HG02840 (cell line): ENCODE measurements around the gene MSI2.

ENCODE experiments used
- ATAC-seq: cut with Tn5 transposase; IDR thresholded peaks from one replicate; pipeline ENCODE4 v1.9.1; 2021; ENCODE audit warnings: mild to moderate bottlenecking, moderate library complexity, moderate number of reproducible peaks; ENCODE audit not compliant: unreplicated experiment, low FRiP score

MSI2 gene

GRCh38 chr17:57582881-57583756 is 326.8 kb downstream of the MSI2 start:
- no peak for ATAC-seq

DNA sequence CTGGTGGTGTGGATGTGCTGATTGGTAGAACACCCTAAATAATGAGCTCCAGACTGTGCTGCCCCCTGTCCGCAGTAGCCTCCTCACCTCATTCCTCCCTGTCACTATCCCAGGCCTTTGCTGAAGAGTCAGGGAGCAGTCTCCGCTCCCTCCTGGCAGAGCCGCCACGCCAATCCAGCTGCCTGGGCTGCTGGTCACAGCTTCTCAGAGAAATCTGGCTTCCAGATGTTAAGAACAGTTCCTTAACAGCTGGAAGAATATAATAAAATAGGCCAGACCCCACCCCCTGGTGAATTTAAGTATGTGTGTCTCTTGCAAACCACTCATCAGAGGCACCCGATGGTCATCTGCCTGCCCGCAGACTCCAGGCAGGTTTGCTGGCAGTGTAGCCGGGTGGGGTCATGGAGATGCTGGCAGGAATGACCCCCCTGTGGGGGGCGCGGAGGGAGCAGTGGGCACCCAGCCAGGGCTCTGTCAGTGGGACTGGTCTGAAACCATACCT is 327.8 kb downstream of the MSI2 start:
- no peak for ATAC-seq

- ATAC-seq, result no peak
Measured at GRCh38 chr17:57585341-57586195, 329.2 kb downstream of the MSI2 start.

- no peak for ATAC-seq
Measured at GRCh38 chr17:57586196-57586740, 329.9 kb downstream of the MSI2 start.

GRCh38 chr17:57586742-57587141 is 330.4 kb downstream of the MSI2 start:
- ATAC-seq, result no peak

DNA sequence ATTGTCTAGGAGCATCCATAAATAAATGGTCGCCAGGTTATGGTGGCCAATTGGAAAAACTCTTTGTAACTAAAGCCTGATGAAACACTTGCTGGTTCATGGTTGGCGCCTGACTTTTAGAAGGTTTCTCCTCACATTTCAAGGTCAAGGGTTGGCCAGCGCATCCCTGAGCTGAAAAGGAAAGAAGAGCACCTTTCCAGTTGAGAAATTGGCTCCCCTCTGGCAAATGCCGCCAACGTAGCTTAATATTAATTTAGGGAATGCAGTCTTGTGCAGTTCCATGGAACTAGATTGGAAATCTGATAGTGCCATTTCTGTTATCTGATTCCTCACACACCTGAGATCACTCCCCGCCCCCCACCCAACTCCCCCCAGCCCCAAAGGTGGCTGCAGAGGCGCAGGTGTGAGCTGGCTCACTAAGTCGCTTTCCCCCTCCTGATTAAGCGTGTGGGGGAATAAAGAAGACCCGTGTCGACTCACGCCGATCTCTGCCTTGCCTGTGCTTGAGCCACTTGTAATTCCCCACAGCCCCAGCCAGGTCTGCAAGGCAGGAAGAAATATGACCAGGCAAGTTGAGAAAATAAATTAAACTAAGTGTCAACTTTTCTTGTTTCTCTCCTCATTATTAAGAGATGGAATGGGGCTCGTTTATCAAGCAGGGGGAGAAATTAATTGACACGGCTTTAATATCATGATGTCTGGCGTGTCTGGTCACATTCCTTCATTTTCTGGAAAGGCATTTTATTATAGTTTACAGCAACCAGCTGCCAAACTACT is 331.1 kb downstream of the MSI2 start:
- no peak for ATAC-seq

- ATAC-seq, result no peak
Measured at GRCh38 chr17:57588086-57588485, 331.8 kb downstream of the MSI2 start.

DNA sequence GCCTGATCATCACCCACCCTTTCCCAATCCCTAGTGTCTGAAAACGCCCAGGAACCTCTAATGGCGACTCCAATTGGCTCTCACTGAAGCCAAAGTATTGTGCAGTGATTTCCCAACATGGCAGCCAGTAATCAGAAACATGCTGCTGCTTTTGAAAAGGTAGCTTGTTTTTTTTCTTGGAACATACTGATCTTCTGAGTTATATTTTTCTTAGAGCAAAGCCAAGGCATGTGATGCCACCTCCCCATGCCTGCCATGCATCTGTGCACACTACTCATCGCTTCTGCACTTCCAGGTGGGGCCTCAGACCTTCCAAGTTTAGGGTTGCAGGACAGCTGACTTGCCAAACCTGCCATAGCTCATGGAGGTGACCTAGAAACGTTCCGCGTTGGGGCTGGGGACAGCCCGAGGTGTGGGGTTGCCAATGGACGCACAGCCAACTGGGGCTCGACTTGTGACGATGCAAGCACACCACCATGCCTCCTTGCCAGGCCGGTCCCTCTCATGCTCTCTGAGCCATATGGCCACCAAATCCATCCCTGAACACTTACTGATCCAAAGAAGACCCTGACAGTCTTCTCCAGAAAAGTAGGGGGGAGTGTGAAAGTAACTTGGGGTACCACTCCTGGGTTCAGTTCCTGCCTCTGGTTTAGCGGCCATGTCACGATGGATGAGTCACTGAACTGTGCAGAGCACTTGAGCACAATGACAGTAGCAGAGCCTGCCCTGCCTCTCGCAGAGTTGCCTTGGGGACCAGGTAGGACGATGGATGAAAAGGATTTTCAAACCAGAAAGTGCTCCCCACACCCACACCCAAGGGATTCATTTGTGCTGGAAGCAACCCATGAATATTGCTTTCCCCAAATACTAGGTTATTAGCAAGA is 333.1 kb downstream of the MSI2 start:
- ATAC-seq, result no peak

DNA sequence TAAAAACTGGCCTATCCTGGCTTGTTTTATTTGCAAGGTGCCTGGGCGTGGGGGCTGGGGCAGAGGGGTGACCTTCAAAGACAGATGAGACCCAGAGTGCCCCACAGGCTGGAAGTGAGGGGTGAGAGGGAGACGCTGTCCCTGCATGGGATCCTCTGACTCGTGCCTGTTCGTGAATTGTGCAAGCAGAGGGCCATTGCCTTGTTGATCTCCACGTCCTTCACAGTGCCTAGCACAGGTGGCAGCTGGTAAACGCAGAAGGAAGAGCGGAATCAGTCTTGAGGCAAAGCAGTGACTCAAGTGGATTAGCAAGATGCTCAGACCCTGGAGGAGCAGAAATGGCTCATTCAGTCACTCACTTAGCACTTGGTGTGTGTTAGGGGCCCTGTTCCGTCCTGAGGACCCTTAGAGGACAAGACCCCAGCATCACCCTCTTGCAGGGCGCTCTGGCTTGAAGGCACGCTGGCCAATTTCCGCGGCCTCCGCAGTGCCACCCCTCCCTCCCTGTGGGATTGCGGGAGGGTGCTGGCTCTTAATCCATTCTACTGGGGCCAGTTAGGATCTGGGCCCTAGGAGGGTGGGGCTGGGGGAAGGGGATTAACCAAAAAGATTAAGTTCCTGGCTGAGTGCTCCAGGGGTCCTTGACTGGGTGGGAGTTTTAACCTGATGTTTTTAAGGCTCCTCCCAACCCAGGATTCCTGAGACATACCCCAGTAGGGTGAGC is 337.6 kb downstream of the MSI2 start:
- no peak for ATAC-seq

DNA sequence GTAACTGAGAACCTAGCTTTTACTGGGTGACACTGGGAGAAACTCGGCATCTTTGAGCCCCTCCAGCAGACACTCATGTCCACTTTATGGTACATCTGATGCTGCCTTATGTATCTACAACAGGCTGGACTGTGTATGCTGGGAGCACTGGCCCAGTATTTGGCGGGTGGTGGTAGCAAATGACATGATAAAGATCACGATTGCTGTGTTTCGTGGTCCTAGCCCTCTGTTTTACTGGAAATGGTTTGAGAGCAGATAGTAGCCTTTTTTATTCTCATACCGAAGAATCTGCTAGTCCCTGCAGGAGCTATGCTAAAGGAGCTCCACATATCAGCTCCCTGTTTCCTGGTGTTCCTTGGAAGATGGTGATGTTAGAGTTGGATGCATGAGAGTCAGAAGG is 338.4 kb downstream of the MSI2 start:
- ATAC-seq, result no peak

DNA sequence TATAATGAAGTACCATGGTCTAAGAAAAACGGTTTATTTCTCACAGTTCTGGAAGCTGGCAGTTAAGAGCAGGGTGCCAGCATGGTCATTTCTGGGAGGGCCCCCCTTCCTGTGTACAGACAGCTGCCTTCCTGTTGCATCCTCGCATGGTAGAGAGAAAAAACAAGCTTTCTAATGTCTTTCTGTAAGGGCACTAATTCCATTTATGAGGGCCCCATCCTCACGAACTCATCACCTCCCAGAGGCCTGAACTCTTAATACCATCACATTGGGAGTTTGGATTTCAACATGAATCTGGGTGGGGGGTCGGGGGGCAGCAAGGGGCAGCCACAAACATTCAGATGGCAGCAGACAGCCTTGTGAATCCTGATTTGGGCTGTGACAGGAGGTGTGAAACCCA is 339.1 kb downstream of the MSI2 start:
- ATAC-seq, result no peak

- ATAC-seq, result no peak
Measured at GRCh38 chr17:57595947-57596695, 339.8 kb downstream of the MSI2 start.

- ATAC-seq, result no peak
Measured at GRCh38 chr17:57597101-57597500, 340.8 kb downstream of the MSI2 start.

- ATAC-seq, result no peak
Measured at GRCh38 chr17:57597531-57598453, 341.5 kb downstream of the MSI2 start.

DNA sequence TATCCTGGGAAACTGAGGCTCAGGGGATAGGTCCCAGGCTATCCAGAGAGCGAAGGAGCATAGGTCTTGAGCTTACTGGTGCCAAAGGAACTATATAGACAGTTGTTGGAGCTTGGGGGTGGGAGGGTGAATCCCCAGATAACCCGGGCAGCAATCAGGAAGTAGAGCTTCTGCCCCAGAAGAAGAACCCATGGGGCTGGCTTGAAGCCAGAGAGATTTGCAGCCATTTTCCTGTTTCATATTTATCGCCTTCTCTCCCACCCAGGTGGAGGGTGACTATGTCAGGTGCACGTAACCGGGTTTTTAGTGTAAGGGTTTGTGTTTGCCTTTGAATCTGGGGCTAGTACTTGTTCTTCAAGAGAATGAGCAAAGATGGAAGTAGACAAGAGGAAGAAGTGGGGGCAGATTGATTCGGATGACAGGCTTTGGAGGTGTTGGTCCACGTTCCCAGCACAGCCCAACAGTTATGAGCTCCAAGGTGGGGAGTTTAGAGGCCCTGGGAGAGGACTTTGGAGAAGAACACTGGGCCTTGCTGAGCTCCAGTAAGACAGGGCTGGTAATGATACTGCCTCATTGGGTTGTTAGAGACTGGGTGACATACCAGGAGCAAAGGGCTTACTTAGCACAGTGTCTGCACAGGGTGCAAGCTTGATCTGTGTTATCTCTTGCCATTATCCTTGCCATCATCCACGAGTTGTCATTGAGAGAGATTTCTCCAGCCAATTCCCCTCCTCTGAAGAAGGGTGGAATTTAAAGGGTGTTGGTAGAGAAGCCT is 343.1 kb downstream of the MSI2 start:
- no peak for ATAC-seq

DNA sequence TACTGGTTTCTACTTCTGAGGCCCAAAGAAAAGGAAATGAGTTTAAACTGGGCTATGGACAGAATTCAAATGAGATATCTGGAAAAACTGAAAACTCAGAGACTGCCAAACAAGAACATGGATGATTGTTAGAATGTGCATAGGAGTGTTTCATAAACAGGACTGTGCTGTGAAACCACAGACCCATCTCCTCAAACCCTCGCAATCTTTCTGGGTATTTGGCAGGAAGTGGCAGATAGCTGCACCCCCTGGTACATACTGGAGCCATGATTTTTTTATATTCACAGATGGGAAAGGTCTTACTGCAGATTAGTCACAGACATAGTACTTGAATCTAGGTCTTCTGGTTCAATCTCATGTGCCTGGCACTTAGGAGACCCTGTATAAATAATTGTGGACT is 343.8 kb downstream of the MSI2 start:
- ATAC-seq, result no peak
